Anterior cingulate cortex (tissue), 58 donors: ENCODE results near the gene RFTN2.
"Not testable (repeated sequence)": the region's sequence is repeated elsewhere in the genome, so short reads cannot be mapped to it uniquely, and the experiment has no call there.

Experiments
- DNase-seq, 58 donors: peaks; one replicate each; lab custom pipeline; 2025; lab: John Stamatoyannopoulos, UW

The RFTN2 gene

GRCh38 chr2:197677056-197677455 lies 1.7 kb upstream of the RFTN2 start:
- no peak for DNase-seq

DNA sequence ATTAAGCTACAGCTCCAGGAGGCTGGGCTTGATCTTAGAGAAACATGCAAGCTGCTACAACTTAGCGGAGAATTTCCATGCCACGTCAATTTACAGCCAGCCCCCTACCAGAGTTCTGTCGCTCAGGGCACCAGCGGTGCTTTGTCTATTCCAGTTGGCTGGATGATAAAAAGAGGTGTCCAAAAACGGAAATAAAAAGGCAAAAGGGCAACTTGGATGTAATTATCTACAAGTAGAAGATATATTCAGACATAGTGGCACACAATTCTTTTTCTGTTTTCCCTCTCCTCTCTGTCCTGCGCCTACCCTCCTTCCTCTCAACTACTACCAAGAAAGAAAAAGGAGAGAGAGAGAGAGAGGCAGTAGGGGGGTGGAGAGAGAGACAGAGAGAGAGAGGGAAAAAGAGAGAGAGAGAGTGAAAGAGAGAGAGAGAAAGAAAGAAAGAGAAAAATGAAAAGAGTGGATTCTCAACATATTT lies 363 bp upstream of the RFTN2 start:
- DNase-seq, result peak in 23 of 58 donors; percentile 1 to 60 (median 20)

DNA sequence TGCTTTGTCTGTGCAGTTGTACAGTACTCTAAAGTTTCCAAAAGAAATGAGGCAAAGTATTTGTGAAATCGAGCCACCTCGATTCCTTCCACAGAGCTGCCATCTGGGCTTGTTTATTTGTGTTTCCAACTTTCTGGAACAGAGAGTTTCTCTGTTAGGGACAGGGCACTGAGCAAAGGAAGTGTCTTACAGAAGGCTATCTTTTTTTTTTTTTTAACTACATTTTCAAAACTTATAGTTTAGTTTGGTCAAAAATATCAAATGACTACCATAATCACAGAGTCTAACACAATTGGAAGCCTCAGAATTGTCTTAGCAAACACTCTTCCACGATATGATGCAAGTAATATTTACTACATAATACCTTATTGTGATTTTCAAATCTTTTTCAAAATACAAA lies 796 bp downstream of the RFTN2 start:
- peak in 13 of 58 donors; percentile 0 to 65 (median 10) for DNase-seq

DNA sequence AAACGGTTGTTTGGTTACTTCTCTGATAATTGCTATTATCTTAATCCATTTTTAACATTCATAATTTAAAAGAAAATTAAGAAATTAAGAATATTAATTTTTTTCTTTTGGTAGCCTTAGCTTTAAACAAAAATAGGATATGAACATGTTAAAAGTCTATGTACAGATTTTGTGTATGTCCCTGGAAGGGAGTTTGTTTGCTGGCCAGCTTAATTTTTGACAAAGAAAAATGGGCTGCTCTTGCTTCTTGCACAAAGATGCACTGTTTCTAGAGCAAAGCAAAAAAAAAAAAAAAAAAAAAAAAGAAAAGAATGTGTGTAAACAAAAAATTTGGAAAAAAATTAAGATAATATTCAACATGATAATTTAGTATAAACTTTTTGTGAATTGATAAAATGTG lies 1.3 kb downstream of the RFTN2 start:
- peak in 4 of 58 donors; percentile 0 to 18 (median 2) for DNase-seq

DNA sequence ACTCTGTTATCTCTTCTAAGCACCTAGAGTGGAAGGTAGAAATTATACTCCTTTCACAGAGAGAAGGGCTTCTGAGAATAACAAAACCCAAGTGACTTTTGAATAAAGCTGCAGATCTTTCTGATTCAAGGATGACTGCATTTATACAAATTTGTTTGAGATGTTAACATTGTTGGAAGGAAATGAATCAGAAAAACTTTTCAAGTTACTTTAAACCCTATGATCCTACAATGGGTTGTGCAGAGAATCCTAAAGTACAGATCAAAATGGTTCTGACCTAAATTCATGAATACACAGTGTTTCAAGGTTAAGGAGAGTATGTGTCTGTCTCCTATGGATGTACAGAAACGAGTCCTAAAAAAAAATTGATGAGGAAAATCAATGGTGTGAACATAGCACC lies 1.8 kb downstream of the RFTN2 start:
- DNase-seq, result no peak

- DNase-seq, result peak in 8 of 58 donors; percentile 0 to 19 (median 5)
Measured at GRCh38 chr2:197673106-197673505, 2.3 kb downstream of the RFTN2 start.

DNA sequence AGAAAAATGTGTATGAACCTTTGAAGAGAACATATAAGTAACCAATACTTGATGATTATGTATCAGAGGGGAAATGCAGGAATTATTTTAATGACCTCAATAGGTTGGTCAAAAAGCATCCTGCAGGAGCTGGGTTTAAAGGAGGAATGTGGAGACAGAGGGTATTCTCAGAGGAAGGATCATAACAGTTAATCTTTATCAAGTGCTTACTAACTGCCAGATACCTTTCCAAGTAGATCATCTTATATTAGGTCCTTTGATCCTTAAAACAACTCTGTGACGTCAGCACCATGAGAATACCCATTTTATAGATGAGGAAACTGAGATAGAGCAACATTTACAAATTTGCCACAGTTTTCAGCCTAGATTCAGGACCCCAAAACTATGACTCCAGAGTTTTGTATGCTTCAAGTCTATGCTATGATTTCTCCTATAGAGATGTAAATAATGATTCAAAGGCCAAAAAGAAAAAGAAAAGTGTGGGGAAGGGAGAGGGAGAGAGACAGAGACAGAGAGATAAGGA lies 3.0 kb downstream of the RFTN2 start:
- no peak for DNase-seq

- no peak for DNase-seq
Measured at GRCh38 chr2:197669077-197669476, 6.3 kb downstream of the RFTN2 start.

DNA sequence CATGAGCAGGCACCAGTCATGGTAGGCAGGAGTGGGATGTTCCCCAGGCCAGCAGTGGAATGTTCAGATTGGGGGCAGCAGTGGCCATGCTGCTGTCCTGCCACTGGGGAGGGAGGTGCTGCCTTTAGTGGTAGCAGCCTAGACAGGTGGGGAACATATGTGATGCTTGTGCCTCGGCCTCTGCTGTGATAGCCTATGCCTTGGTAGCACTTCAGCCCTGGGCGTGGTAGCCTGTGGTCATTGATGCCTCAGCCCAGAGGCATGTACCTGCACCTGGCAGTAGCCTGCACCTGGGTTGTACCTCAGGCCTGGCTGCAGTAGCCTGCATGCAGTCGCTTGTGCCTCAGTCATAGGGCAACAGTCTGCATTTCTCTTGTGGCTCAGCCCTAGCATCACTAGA lies 7.1 kb downstream of the RFTN2 start:
- DNase-seq, result no peak

DNA sequence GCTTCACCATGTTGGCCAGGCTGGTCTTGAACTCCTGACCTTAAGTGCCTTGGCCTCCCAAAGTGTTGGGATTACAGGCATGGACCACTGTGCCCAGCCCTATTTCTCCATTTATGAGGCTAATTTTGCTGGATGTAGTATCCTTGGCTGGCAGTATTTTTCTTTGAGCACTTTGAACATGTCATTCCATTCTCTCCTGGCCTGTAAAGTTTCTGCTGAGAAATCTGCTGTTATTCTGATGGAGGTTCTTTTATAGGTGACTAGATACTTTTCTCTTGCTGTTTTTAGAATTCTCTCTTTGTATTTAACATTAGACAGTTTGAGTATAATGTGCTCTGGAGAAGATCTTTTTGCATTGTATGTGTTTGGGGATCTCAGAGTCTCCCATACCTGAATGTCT lies 9.1 kb downstream of the RFTN2 start:
- DNase-seq, result no peak

DNA sequence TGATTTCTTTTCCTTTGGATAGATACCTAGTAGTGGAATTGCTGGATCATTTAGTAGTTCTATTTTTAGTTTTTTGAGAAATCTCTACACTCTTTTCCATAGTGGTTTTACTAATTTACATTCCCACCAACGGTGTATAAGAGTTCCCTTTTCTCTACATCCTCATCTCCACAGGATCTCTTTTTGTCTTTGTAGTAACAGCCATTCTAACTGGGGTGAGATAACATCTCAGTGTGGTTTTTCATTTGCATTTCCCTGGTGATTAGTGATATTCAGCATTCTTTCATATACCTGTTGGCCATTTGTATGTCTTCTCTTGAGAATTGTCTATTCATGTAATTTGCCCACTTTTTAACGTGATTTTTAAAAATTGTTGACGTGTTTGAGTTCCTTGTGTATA lies 13.8 kb downstream of the RFTN2 start:
- DNase-seq, result no peak

- DNase-seq, result no peak
Measured at GRCh38 chr2:197657562-197657961, 17.8 kb downstream of the RFTN2 start.

GRCh38 chr2:197647961-197648690 lies 27.3 kb downstream of the RFTN2 start:
- no peak for DNase-seq

DNA sequence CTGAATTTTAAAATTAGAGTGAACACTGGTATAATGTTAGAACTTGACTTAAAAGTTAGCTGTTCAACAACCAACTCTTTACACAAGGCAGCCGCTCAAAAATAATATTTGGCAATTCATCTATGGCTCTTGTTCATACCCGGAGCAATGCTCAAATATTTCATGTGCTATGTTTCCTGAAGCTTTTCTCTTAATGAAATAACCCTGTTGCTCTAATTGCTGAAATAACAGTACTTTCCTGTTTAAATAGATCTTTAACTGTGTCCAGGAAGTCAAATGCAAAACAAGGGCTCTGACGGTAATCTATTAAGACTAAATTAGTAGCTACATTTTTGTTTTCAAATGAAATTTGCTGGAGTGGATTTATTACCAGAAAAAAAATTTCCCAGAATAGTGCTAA lies 33.7 kb downstream of the RFTN2 start:
- no peak for DNase-seq

GRCh38 chr2:197640571-197641122 lies 34.7 kb downstream of the RFTN2 start:
- DNase-seq, result not testable (repeated sequence)

DNA sequence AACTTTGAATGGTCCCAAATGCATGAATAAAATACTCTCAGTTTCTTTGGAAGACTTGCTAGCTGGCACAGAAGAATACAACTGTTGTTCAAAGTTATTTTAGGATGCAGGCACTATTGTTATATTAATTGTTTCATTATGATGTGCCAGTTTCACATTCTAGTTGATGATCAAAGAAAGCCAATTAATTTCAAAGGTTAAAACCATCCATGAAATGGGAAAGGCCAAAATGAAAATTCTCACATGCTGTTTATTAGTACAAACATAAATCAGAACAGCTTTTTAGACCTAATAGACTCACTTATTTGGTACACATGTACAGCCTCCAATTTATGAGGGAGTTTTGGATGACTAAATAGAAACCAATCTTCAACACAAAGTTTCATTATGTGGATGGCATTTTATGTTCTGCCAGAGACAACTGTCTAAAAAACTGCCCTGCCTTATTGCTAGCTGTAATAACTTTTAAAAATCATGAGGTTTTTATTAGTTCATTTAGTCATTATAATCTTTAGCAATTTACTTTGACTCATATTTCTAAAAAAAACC lies 42.2 kb downstream of the RFTN2 start:
- DNase-seq, result no peak

DNA sequence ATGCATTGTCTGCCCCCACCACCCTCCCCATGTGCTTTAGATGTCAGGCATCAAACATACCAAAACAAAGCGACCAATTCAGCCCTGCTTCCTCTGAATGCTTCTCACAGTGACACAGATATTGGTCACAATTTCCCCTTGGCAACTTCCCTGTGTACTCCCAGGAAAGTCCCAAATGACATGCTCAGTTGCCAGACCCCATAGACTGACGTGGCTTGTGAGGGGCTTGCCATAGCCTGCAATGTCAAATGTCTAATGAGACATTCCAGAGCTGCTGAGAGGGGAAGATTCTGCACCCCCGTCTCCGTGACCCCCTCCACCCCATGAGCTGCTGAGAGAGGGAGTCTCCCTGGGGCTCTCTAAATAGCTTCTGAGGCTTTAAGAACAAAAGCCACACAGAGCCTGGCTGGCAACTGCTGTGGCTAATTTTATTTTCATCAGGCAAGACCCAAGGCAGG lies 47.3 kb downstream of the RFTN2 start:
- peak in 53 of 58 donors; percentile 2 to 89 (median 48) for DNase-seq

DNA sequence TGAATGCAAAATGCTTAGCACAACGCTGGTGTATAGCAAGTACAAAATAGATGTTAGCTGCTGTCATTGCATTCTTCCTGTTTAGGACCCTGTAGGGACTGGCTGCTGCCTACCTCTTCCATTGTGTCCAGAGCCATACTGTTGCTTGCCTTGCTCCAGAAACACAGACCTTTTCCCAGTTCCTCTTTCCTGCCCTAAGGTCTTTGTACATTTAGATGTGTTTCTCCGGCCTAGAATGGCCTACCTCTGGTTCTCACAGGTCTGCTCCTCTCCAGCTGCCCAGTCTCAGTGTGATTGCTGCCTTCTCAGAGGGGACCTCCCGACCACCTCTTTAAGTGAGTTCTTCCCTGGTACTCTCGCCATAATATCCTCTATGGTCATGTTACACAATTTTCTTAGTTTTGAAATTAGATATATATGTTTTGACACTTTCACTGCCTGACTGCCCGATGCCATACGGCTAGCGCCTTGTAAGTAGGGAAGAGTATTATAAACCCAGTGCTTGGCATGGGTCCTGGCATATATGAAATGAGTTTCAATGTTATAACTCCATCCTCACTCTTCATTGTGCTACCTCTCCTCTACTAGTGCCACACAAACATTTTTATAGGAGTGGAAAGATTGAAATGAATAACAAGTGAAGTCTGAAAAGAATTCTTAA lies 48.3 kb downstream of the RFTN2 start:
- no peak for DNase-seq

DNA sequence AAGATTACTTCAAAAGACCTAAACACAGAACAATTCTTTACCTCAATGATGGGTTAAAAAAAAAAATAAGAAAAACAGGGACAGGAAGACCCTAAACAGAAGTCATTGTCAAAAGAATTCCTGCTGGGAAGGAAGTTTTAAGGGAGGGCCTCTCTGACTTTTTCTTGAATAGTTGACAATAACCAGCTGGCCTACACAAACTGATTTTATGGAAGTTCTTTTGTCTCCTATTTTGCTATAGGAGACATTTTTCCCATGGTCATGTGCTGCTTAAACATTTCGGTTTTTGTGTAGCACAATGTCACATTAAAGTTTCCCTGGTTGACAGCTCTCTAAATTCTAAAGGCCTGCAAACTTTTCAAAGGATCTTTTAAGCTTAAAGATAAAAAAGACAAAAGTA lies 55.3 kb downstream of the RFTN2 start:
- DNase-seq, result no peak

- DNase-seq, result no peak
Measured at GRCh38 chr2:197615016-197615652, 60.3 kb downstream of the RFTN2 start.

DNA sequence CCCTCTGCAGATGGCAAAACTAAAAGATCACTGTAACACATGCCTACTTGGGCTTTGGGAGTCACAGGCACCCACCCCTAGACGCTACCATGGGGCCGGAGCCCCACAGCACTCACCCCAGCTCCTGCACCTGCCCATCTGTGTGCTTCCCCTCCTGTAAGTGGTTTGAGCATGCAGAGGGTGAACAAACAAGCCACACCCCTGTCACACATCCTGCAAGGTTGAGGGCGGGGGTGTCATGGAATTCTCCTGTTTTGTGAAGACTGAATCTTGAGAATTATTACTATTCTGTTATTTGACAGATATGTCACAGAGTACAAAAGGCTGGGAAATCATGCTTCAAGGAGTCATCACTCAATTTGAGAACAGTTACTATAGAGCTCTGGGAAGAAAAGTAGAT lies 60.9 kb downstream of the RFTN2 start:
- DNase-seq, result peak in 1 of 58 donors; percentile 32
